HG02610 (cell line): Measurements from ENCODE around the gene RHBDL3.

Experiments
- ATAC-seq: cut with Tn5 transposase; IDR thresholded peaks from one replicate; pipeline ENCODE4 v1.9.1; 2021; ENCODE audit warnings: mild to moderate bottlenecking, moderate library complexity; ENCODE audit not compliant: unreplicated experiment

The RHBDL3 gene

GRCh38 chr17:32266389-32267301 lies 1.0 kb downstream of the RHBDL3 start:
- no peak for ATAC-seq

- no peak for ATAC-seq
Measured at GRCh38 chr17:32267690-32268205, 2.1 kb downstream of the RHBDL3 start.

- ATAC-seq = no peak
Measured at GRCh38 chr17:32268734-32269288, 3.2 kb downstream of the RHBDL3 start.

GRCh38 chr17:32269377-32269776 lies 3.7 kb downstream of the RHBDL3 start:
- no peak for ATAC-seq

GRCh38 chr17:32271844-32272243 lies 6.2 kb downstream of the RHBDL3 start:
- ATAC-seq = no peak

GRCh38 chr17:32274101-32274500 lies 8.5 kb downstream of the RHBDL3 start:
- ATAC-seq = no peak

- no peak for ATAC-seq
Measured at GRCh38 chr17:32274643-32275042, 9.0 kb downstream of the RHBDL3 start.

- no peak for ATAC-seq
Measured at GRCh38 chr17:32275060-32276042, 9.7 kb downstream of the RHBDL3 start.

- ATAC-seq = no peak
Measured at GRCh38 chr17:32276171-32276601, 10.6 kb downstream of the RHBDL3 start.

GRCh38 chr17:32277284-32277683 lies 11.7 kb downstream of the RHBDL3 start:
- no peak for ATAC-seq

- ATAC-seq = no peak
Measured at GRCh38 chr17:32278815-32279214, 13.2 kb downstream of the RHBDL3 start.

- ATAC-seq = no peak
Measured at GRCh38 chr17:32279891-32280716, 14.5 kb downstream of the RHBDL3 start.

GRCh38 chr17:32281011-32281451 lies 15.4 kb downstream of the RHBDL3 start:
- ATAC-seq = no peak

GRCh38 chr17:32283745-32284201 lies 18.1 kb downstream of the RHBDL3 start:
- no peak for ATAC-seq

- no peak for ATAC-seq
Measured at GRCh38 chr17:32285306-32285705, 19.7 kb downstream of the RHBDL3 start.

- ATAC-seq = no peak
Measured at GRCh38 chr17:32285746-32286517, 20.3 kb downstream of the RHBDL3 start.

GRCh38 chr17:32286518-32286900 lies 20.9 kb downstream of the RHBDL3 start:
- no peak for ATAC-seq

- no peak for ATAC-seq
Measured at GRCh38 chr17:32287804-32288511, 22.3 kb downstream of the RHBDL3 start.

- ATAC-seq = no peak
Measured at GRCh38 chr17:32288615-32289014, 23.0 kb downstream of the RHBDL3 start.
